HG03097 (cell line): ENCODE measurements around the gene KYAT1.

Source experiments
- ATAC-seq: cut with Tn5 transposase; IDR thresholded peaks from one replicate; pipeline ENCODE4 v1.9.1; 2021; ENCODE audit not compliant: unreplicated experiment, low FRiP score

Gene KYAT1

DNA sequence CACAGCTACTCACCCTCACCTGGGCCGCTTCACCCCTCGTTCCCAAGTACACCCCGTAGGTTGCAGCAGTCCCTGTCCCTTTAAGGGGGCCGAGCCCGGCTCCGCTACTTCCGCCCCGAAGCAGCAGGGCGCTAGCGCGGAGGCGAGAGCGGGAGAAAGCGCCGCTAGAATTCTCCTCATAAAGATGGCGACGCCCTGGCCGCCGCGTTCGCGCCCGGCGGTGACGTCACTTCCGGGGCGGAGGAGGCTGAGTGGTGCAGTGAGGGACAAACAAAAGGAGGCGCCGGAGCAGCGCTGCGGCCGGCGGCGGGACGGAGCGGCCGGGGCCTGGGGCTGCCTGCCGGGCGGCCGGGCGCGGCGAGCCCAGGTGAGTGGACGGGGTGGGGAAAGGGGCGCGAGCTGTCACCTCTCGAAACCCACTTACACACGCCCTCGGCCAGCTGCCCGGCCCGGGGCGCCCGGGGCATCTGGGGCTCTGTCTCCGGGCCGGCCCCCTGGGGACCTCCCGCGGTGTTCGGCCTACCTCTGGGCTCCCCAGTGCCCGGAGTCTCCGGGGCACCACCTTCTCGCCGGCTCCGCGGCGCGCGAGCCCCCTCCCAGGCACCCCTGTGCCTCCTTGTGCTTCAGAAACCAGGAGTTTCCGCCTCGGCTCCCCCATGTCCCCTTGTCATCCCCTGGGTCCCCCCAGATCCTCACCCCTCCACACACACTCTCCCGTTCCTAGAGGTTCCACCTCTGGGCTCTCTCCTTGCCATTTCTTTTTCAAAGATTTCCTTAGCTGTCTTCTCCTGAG lies at the start of gene KYAT1, which contains the start of gene LRRC8A:
KYAT1 (minus strand) TSS at position 67 of the 793 bp plus-strand sequence. CDS start 36,545 bp downstream, outside the sequence.
LRRC8A (plus strand) TSS at position 250 of the 793 bp plus-strand sequence. CDS start 25,032 bp downstream, outside the sequence.
- peak; percentile 88 for ATAC-seq

DNA sequence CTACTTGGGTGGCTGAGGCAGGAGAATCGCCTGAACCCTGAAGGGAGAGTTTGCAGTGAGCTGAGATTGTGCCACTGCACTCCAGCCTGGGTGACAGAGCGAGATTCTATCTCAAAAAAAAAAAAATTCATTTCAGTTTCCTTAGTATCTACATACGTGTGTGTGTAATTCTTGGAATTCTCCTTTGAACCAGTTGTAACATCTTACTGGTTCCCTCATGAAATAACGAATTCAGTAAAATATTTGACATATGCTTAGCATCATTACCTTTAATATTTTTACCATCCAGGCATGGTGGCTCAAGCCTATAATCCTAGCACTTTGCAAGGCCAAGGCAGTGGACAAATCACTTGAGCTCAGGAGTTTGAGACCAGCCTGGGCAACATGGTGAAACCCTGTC lies 47.8 kb upstream of the KYAT1 start:
- ATAC-seq = no peak

- no peak for ATAC-seq
These were observed 46.9 kb upstream of the KYAT1 start for GRCh38 chr9:128928624-128929023.

- ATAC-seq = no peak
These were observed 46.1 kb upstream of the KYAT1 start for GRCh38 chr9:128927731-128928411.

DNA sequence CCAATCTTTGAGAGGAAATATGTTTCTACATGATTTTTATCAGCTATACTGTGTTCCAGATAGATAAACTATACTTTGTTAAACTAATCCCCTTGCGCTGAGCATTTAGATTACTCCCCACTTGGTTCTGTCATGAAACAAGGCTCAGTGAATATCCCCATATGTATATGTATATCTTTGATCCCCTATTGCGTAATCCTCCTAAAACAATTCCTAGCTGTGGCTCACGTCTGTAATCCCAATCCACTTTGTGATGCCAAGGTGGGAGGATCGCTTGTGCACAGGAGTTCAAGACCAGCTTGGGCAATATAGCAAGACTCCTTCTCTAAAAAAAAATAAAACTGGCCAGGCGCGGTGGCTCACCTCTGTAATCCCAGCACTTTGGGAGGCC lies 41.7 kb upstream of the KYAT1 start:
- ATAC-seq = no peak

DNA sequence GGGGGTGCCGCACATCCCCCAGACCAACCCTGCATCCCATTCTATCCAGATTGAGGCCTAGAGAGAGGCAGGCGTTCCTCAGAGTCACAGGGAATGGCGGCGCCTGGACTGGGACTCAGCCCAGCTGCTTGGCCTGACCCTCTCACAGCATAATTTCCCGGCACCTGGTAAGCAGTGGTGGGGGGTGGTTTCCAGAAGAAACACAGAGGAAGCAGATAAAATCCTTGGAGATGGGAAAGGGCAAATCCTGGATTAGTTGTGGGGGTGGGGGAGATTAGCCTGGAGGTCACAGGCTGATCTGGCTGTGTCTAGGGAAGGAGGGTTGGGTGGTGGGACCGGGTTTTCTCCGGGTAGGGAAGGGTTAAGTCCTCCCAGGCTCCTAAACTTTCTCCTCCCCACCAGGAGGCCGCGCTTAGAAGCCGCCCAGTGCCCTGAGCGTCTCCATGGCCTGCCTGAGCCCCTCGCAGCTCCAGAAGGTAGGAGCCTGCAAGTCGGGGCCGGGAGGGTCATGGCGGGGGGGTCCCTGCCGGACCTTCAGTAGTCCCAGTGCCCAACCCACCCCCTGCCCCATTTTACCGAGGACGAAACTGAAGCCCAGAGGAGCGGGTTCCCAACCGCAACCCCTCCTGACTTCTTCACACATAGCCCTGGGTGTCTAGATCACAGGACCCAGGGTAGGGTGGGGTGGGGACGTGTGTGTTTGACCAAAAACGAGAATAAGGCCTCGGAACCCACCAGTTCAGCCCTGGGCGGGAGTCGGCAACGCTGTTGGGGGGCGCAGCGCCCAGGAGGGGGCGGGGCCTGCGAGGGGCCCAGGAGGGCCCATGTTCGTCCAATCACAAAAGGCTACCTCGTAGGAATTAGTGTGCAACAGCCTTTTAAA lies 40.4 kb upstream of the KYAT1 start:
- no peak for ATAC-seq

- no peak for ATAC-seq
These were observed 38.8 kb upstream of the KYAT1 start, which contains the start of gene PHYHD1 for GRCh38 chr9:128920381-128921058. Gene PHYHD1, plus strand, starts transcription at chr9:128920982. Its CDS starts 1,342 bp downstream, at chr9:128922324.

GRCh38 chr9:128919402-128920089 lies 37.8 kb upstream of the KYAT1 start:
- no peak for ATAC-seq

DNA sequence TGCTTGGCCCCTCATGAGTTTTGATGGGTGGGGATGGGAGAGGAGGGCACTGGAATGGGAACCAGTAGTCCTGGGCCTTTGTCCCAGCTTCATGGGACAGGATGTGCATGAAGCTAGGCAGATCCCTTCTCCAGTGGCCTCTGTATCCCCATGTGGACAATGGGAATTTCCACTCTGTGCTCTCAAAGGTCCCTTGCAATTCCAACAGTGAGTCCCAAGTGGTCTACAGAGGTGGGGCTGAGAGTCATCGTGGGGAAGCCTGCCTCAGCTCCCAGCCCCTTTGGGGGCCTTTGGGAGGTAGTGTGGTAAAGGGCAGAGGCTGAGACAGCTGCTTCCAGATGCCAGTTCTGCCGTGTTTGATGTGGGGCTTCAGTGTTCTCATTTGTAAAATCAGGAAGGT lies 37.2 kb upstream of the KYAT1 start:
- no peak for ATAC-seq

GRCh38 chr9:128917151-128917849 lies 35.5 kb upstream of the KYAT1 start:
- no peak for ATAC-seq

- no peak for ATAC-seq
These were observed 35.0 kb upstream of the KYAT1 start for GRCh38 chr9:128916745-128917144.

- no peak for ATAC-seq
These were observed 34.5 kb upstream of the KYAT1 start for GRCh38 chr9:128916204-128916603.

GRCh38 chr9:128913995-128914772 lies 32.4 kb upstream of the KYAT1 start:
- no peak for ATAC-seq

DNA sequence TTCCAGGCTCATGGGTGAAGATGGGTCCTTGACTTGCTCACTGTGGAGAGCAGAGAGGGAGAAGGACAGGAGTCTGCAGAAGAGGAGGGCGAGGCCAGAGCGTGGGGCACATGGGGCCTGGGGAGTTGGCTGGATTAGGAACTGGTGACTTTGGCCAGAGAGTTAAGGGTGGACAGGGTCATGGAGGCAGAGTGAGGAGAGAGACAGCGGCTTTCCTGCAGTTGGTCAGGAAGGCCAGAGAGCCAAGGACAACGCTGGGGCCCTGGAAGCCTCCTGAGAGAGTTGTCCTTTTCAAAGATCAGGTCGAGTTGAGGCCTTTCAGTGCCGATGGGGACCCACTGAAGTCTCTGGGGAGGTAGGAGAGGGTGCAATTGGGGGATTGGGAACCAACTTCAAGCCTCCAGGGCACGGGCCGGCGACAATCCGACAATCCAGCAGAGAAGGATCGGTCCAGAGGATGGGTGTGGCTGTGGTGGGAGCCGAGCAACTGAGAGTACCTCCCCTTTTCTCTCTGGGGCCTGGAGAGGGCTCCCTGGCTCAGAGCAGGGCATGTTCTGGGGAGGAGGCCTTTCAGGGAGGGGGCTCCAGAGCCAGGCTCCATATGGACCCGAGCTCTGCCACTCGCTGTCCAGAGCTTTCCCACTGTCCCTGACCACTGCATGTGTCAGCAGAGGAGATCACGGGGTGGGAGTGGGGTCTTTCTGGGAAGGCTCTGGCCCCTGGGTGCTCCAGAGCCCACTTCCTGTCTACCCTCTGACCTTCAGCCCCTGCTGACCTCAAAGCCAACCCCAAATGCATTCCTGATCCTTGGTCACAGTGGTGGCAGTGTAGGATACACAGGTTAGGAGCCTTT lies 31.5 kb upstream of the KYAT1 start:
- no peak for ATAC-seq

GRCh38 chr9:128912270-128912853 lies 30.6 kb upstream of the KYAT1 start:
- no peak for ATAC-seq

DNA sequence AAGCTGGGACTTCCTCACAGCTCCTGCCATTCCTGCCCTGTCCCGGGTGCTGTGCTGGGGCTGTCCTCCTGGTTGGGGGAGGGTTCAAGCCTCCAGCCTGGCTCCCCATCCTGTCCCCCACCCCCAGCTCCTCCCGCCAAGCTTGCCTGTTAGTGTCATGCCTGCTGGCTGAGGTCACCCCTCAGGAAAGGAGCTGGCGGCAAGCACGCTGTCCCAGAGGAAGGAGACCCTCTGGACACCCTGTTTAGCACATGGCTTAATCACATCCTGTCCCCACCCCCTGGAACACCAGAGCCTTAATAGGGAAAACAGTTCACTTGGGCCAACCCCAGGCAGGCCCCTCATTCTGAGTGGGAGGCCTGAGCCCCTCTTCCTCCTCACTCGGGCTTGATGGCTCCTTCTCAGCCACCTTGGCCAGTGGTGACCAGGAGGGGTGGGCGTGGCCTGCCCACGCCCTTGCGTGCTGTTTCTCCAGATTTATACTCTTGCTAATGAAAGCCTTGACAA lies 29.8 kb upstream of the KYAT1 start:
- no peak for ATAC-seq

- ATAC-seq = no peak
These were observed 29.2 kb upstream of the KYAT1 start for GRCh38 chr9:128910906-128911305.
